ENCODE measurements around the gene HOXD10.

HOXD10 gene

GRCh38 chr2:176076796-176077195 is 39.8 kb upstream of the HOXD10 start:
- Histone ChIP-seq H3K27ac (replicated peaks) (no peak overlapping the region), H3K4me3 (replicated peaks; ENCODE audit: insufficient read depth, low read length) (no peak overlapping the region), H3K27me3 (ENCODE audit: insufficient read depth, poor library complexity, severe bottlenecking) (peaks cover 78% of the 10 kb centered on the region)
- no peak for DNase-seq (ENCODE audit: low read depth in 1 of 2, low spot score in 1 of 2)
- TF ChIP-seq CTCF (IDR thresholded peaks at IDR 0.05; ENCODE audit: insufficient read depth, low read length): no peak
- TF ChIP-seq POLR2AphosphoS5 (IDR thresholded peaks at IDR 0.05; ENCODE audit: low read depth): no peak
- no peak for TF ChIP-seq SPI1 (IDR thresholded peaks at IDR 0.05; ENCODE audit: borderline replicate concordance, low read depth)
- TF ChIP-seq GABPA (IDR thresholded peaks at IDR 0.05; ENCODE audit: low read depth): no peak

GRCh38 chr2:176078541-176079284 is 37.9 kb upstream of the HOXD10 start:
- TF ChIP-seq REST (IDR thresholded peaks at IDR 0.05; ENCODE audit: insufficient replicate concordance, low read depth) (no peak), SPI1 (IDR thresholded peaks at IDR 0.05; ENCODE audit: borderline replicate concordance, low read depth) (no peak), POLR2AphosphoS5 (IDR thresholded peaks at IDR 0.05; ENCODE audit: low read depth) (no peak)
- no peak for DNase-seq (ENCODE audit: low read depth in 1 of 2, low spot score in 1 of 2)
- peaks cover 81% of the 10 kb centered on the region for H3K27me3 ChIP-seq (ENCODE audit: insufficient read depth, poor library complexity, severe bottlenecking)
- no peak overlapping the region for H3K27ac ChIP-seq (replicated peaks)
- no peak overlapping the region for H3K4me3 ChIP-seq (replicated peaks; ENCODE audit: insufficient read depth, low read length)

- Histone ChIP-seq H3K27me3 (ENCODE audit: insufficient read depth, poor library complexity, severe bottlenecking) (peaks cover 81% of the 10 kb centered on the region), H3K4me3 (replicated peaks; ENCODE audit: insufficient read depth, low read length) (peak overlapping the region; percentile 39), H3K27ac (replicated peaks) (no peak overlapping the region)
- TF ChIP-seq SPI1 (IDR thresholded peaks at IDR 0.05; ENCODE audit: borderline replicate concordance, low read depth) (no peak), POLR2AphosphoS5 (IDR thresholded peaks at IDR 0.05; ENCODE audit: low read depth) (no peak), CTCF (IDR thresholded peaks at IDR 0.05; ENCODE audit: insufficient read depth, low read length) (no peak), GABPA (IDR thresholded peaks at IDR 0.05; ENCODE audit: low read depth) (no peak), REST (IDR thresholded peaks at IDR 0.05; ENCODE audit: insufficient replicate concordance, low read depth) (no peak)
- no peak for DNase-seq (ENCODE audit: low read depth in 1 of 2, low spot score in 1 of 2)
Observed at GRCh38 chr2:176079285-176079830, 37.2 kb upstream of the HOXD10 start.

- peak in 1 of 2 experiments; percentile 52 for DNase-seq (ENCODE audit: low read depth in 1 of 2, low spot score in 1 of 2)
- H3K27me3 ChIP-seq (ENCODE audit: insufficient read depth, poor library complexity, severe bottlenecking): peaks cover 83% of the 10 kb centered on the region
- TF ChIP-seq GABPA (IDR thresholded peaks at IDR 0.05; ENCODE audit: low read depth) (no peak), CTCF (IDR thresholded peaks at IDR 0.05; ENCODE audit: insufficient read depth, low read length) (peak; percentile 63), REST (IDR thresholded peaks at IDR 0.05; ENCODE audit: insufficient replicate concordance, low read depth) (no peak), SPI1 (IDR thresholded peaks at IDR 0.05; ENCODE audit: borderline replicate concordance, low read depth) (no peak)
- peak overlapping the region; percentile 39 for H3K4me3 ChIP-seq (replicated peaks; ENCODE audit: insufficient read depth, low read length)
- H3K27ac ChIP-seq (replicated peaks): no peak overlapping the region
Observed at GRCh38 chr2:176079831-176080539, 36.6 kb upstream of the HOXD10 start.

All from HL-60 (cell line).